GM23338 (cell line): ENCODE measurements around the gene FFAR2. TPM values are rescaled to one million over a fixed set of nuclear protein-coding genes. Genes with fewer than 3 reads are reported as not detected.

Source experiments
- ATAC-seq: fragments of 200-7000 bp; cut with Tn5 transposase; 3 replicates; pipeline ENCODE4 v1.9.1; 2020
- DNase-seq: peaks from one replicate; pipeline ENCODE4 v3.0.0-alpha.2; 2015; ENCODE audit warnings: low spot score
- H2AFZ ChIP-seq: fragments of 200-600 bp; sonication (generic); 2 replicates; pipeline ENCODE4 v1.8.0; 2016; ENCODE audit warnings: antibody characterized with exemption, mild to moderate bottlenecking, moderate library complexity
- H3F3A ChIP-seq: fragments of 200-600 bp; sonication (generic); replicated peaks from 2 replicates; pipeline ENCODE4 v1.8.0; 2017; ENCODE audit warnings: antibody characterized with exemption, mixed run types, low read depth
- H3K27ac ChIP-seq: fragments of 200-600 bp; sonication (generic); 2 replicates; pipeline ENCODE4 v1.6.1; 2016; ENCODE audit warnings: low read depth
- H3K27me3 ChIP-seq: fragments of 200-600 bp; sonication (generic); 2 replicates; pipeline ENCODE4 v1.8.0; 2016; ENCODE audit warnings: mild to moderate bottlenecking, mixed run types, moderate library complexity; ENCODE audit not compliant: insufficient read depth
- H3K36me3 ChIP-seq: fragments of 200-600 bp; sonication (generic); 2 replicates; pipeline ENCODE4 v1.8.0; 2016; ENCODE audit warnings: mild to moderate bottlenecking; ENCODE audit not compliant: insufficient read depth
- H3K4me1 ChIP-seq: fragments of 200-600 bp; sonication (generic); 2 replicates; pipeline ENCODE4 v1.8.0; 2016; ENCODE audit warnings: mild to moderate bottlenecking, moderate library complexity; ENCODE audit not compliant: insufficient read depth
- H3K4me2 ChIP-seq: fragments of 200-600 bp; sonication (generic); 2 replicates; pipeline ENCODE4 v1.7.1; 2017; ENCODE audit warnings: mixed run types
- H3K4me3 ChIP-seq: fragments of 200-600 bp; sonication (generic); 2 replicates; pipeline ENCODE4 v1.6.1; 2016; ENCODE audit warnings: mixed run types
- H3K79me2 ChIP-seq: fragments of 200-600 bp; sonication (generic); replicated peaks from 2 replicates; pipeline ENCODE4 v1.8.0; 2017; ENCODE audit warnings: mild to moderate bottlenecking; ENCODE audit not compliant: insufficient read depth
- H3K9me2 ChIP-seq: fragments of 200-600 bp; sonication (generic); 2 replicates; pipeline ENCODE4 v1.8.0; 2017; ENCODE audit not compliant: insufficient read depth
- H4K20me1 ChIP-seq: fragments of 200-600 bp; sonication (generic); replicated peaks from 2 replicates; pipeline ENCODE4 v1.8.0; 2017; ENCODE audit warnings: mild to moderate bottlenecking; ENCODE audit not compliant: insufficient read depth
- H3K27ac Mint-ChIP-seq: 2 replicates; pipeline ENCODE4 v1.8.0; 2020; ENCODE audit warnings: inconsistent platforms, mild to moderate bottlenecking, moderate library complexity, mixed read lengths
- H3K27me3 Mint-ChIP-seq: 3 replicates; pipeline ENCODE4 v1.8.0; 2022; ENCODE audit warnings: low read depth, mild to moderate bottlenecking, moderate library complexity, mixed read lengths, inconsistent platforms; ENCODE audit not compliant: insufficient read depth, poor library complexity
- H3K36me3 Mint-ChIP-seq: 3 replicates; pipeline ENCODE4 v1.8.0; 2021; ENCODE audit warnings: low read depth, mild to moderate bottlenecking, inconsistent platforms, moderate library complexity, mixed read lengths
- H3K4me1 Mint-ChIP-seq: 3 replicates; pipeline ENCODE4 v1.8.0; 2020; ENCODE audit warnings: mild to moderate bottlenecking, inconsistent platforms, mixed read lengths
- H3K4me3 Mint-ChIP-seq: 3 replicates; pipeline ENCODE4 v1.8.0; 2021; ENCODE audit warnings: moderate library complexity, mild to moderate bottlenecking, inconsistent platforms, mixed read lengths
- H3K9me3 Mint-ChIP-seq: 3 replicates; pipeline ENCODE4 v1.8.0; 2020; ENCODE audit warnings: moderate library complexity, mild to moderate bottlenecking, inconsistent platforms, mixed read lengths
- CREB1 ChIP-seq: fragments of 250-450 bp; sonication (Bioruptor Pico); IDR thresholded peaks from 2 replicates; pipeline ENCODE4 v1.5.0; 2020; ENCODE audit warnings: low read depth, mild to moderate bottlenecking, moderate library complexity
- CTCF ChIP-seq, 2 experiments: fragments of 200-600 bp in 1 of 2; sonication (generic) in 1 of 2; conservative IDR thresholded peaks; 2 replicates each; pipeline versions ENCODE4 v1.5.1 to v1.6.1; 2016 to 2017; ENCODE audit warnings: antibody characterized with exemption in 2 of 2, low read depth in 2 of 2, mild to moderate bottlenecking in 2 of 2, moderate library complexity in 1 of 2
- ETS1 ChIP-seq: IDR thresholded peaks from 2 replicates; pipeline ENCODE4 v1.6.1; 2016; ENCODE audit warnings: antibody characterized with exemption
- EZH2phosphoT487 ChIP-seq: fragments of 200-600 bp; sonication (generic); IDR thresholded peaks from one replicate; pipeline ENCODE4 v1.8.1; 2018; ENCODE audit warnings: antibody characterized with exemption; ENCODE audit not compliant: unreplicated experiment
- POLR2AphosphoS5 ChIP-seq: IDR thresholded peaks from 2 replicates; pipeline ENCODE4 v1.6.1; 2016; ENCODE audit warnings: antibody characterized with exemption, low read depth
- REST ChIP-seq: IDR thresholded peaks from one replicate; pipeline ENCODE4 v1.6.1; 2018; ENCODE audit warnings: antibody characterized with exemption; ENCODE audit not compliant: unreplicated experiment
- STAT1 ChIP-seq: IDR thresholded peaks from one replicate; pipeline ENCODE4 v1.6.1; 2016; ENCODE audit warnings: antibody characterized with exemption; ENCODE audit not compliant: unreplicated experiment
- ZNF114 ChIP-seq: fragments of 250-450 bp; sonication (Bioruptor Pico); IDR thresholded peaks from 2 replicates; pipeline ENCODE4 v1.5.0; 2020; ENCODE audit warnings: mild to moderate bottlenecking, moderate library complexity
- ZNF331 ChIP-seq: fragments of 250-450 bp; sonication (Bioruptor Pico); IDR thresholded peaks from 2 replicates; pipeline ENCODE4 v1.5.0; 2020; ENCODE audit warnings: low read depth, mild to moderate bottlenecking, moderate library complexity
- polyA plus RNA-seq: library from polyadenylated mRNA; unstranded; fragments of >200 nt; fragmentation: Nextera tagmentation; extraction: Ambion mirVana; gene quantifications from 2 replicates; pipeline ENCODE4 v1.2.1, GENCODE V29; 2016
- total RNA-seq: library from RNA; depleted of rRNA; stranded (reverse); fragments of >200 nt; shearing (Covaris generic); gene quantifications from 2 replicates; pipeline ENCODE4 v1.2.3, GENCODE V29; 2014

The FFAR2 gene
- total and polyA plus RNA-seq, 2 experiments from 2014 or later, result not detected

- no peak overlapping the region for H3K27ac Mint-ChIP-seq
- peak; percentile 23; the same call in 1 of the 3 replicates for ATAC-seq
- H3K27ac ChIP-seq, result no peak overlapping the region; the same call in 1 of the 2 replicates
Measured at GRCh38 chr19:35478794-35479677, 31.0 kb downstream of the FFAR2 start.

More at GRCh38 chr19:35478794-35479677, 31.0 kb downstream of the FFAR2 start:
- H3K36me3 ChIP-seq, result no peaks in the 10 kb centered on the region
- H3F3A ChIP-seq, result no peaks in the 10 kb centered on the region
- no peak for DNase-seq
- Mint-ChIP-seq H3K36me3 (no peaks in the 10 kb centered on the region), H3K4me1 (no peaks in the 10 kb centered on the region), H3K9me3 (no peaks in the 10 kb centered on the region; the same call in 2 of the 3 replicates), H3K4me3 (no peak overlapping the region), H3K27me3 (peaks cover 14% of the 10 kb centered on the region)
- H3K4me2 ChIP-seq, result no peak overlapping the region
- H4K20me1 ChIP-seq, result no peaks in the 10 kb centered on the region
- no peaks in the 10 kb centered on the region for H3K4me1 ChIP-seq
- no peaks in the 10 kb centered on the region for H3K9me2 ChIP-seq
- no peak overlapping the region for H3K4me3 ChIP-seq
- TF ChIP-seq ZNF331 (CRISPR knock-in tag) (no peak), CREB1 (CRISPR knock-in tag) (no peak), EZH2phosphoT487 (no peak), REST (no peak), STAT1 (no peak), POLR2AphosphoS5 (no peak), ZNF114 (no peak), CTCF (conservative IDR thresholded peaks at IDR 0.05; ENCODE audit: low read depth in 2 of 2) (peak; percentile 20 to 25; a peak in 1 of 4 replicates), ETS1 (no peak)
- H3K27me3 ChIP-seq, result no peaks in the 10 kb centered on the region
- no peak overlapping the region for H2AFZ ChIP-seq
- H3K79me2 ChIP-seq, result no peaks in the 10 kb centered on the region
